Mesenteric fat pad (tissue), 1 donor: ENCODE measurements around the gene KCNA4. TPM values are rescaled to one million over a fixed set of nuclear protein-coding genes. Genes with fewer than 3 reads are reported as not detected.
"Not testable (repeated sequence)": the region's sequence is repeated elsewhere in the genome, so short reads cannot be mapped to it uniquely, and the experiment has no call there.

ENCODE experiments used
- DNase-seq: peaks from one replicate; pipeline ENCODE4 v3.0.0-alpha.2; 2020; ENCODE audit warnings: low spot score
- long read RNA-seq: library from polyadenylated mRNA; unstranded; transcript quantifications from one replicate; pipeline ENCODE4 v2.0.0, GENCODE V29; 2020
- total RNA-seq: library from RNA; stranded (reverse); fragmentation: NEBNext Ultra II Directional; extraction: Animal tissue kit (Norgen Biotek cat#: 25700); gene quantifications from one replicate; pipeline ENCODE4 v1.2.1, GENCODE V29; 2021
- donor health status: DM: yes; HTN: yes; CAD: no.

The KCNA4 gene
- total RNA-seq: 0.87 TPM
- long read RNA-seq: 0 reads

- DNase-seq: no peak
Measured at GRCh38 chr11:30016588-30017363, at the start of gene KCNA4. Gene KCNA4 (minus strand): TSS chr11:30017030. CDS start chr11:30012678, 4,352 bp downstream.

GRCh38 chr11:30062103-30062502 is 45.3 kb upstream of the KCNA4 start:
- no peak for DNase-seq

DNA sequence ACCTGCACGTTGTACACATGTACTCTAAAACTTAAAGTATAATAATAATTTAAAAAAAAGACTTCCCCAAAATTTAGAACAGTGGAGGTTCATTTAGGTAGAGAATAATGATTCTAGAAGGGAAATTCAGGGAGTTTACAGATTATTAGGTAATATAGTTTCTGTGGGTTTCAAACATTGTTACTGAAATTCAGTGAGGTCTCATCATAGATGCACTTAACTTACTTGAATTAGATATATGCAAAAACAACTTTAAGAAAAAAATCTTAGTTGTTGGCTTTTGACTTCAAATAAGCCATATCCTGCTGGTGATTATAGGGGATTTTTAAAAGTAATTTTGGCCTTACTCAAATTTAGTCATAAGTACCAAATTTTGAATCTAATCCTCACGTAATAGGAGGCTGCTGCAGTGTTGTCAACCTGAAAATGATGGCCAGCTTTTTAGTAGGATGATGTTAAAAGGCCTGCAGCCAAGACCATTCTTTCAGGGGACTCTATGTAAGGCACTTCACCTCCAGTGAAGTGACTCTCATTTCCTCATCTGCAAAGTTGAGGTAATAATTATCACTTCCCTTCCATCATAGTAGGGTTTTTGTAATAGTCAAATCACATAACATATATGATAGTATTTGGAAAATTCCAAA is 42.5 kb upstream of the KCNA4 start:
- no peak for DNase-seq

- no peak for DNase-seq
Measured at GRCh38 chr11:30049214-30049613, 32.4 kb upstream of the KCNA4 start.

GRCh38 chr11:30046578-30046945 is 29.7 kb upstream of the KCNA4 start:
- DNase-seq: no peak

DNA sequence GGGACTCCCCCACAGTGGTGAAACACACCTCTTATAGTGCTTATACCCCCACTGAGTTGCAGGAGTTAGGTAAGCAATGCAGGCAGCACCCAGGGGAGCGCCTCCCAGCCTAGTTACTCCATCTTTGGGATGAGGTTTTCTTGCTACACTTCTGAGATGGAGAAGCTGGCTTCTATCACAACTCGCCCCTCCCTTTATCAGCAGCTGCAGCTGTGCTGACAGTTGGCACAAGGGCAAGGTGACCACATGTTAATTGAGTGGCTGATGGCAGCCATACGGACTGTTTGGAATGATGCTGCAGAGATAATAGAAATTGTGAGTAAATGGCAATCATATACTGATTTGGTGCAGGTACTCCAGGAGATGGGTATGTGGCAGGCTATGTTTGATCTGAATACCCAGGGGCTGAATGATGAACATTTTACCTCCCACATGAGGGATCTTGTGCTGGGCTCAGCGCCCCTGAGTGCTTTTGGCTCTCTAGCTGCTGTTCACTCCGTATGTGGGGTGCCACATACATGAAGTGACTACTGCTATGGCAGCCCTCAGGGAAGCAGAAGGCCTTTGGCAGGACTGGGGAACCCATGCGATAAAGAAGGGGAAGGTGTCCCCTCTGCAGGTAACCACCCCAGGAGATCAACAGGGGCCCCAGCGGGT is 29.2 kb upstream of the KCNA4 start:
- DNase-seq: no peak

GRCh38 chr11:30045144-30045543 is 28.3 kb upstream of the KCNA4 start:
- DNase-seq: no peak

DNA sequence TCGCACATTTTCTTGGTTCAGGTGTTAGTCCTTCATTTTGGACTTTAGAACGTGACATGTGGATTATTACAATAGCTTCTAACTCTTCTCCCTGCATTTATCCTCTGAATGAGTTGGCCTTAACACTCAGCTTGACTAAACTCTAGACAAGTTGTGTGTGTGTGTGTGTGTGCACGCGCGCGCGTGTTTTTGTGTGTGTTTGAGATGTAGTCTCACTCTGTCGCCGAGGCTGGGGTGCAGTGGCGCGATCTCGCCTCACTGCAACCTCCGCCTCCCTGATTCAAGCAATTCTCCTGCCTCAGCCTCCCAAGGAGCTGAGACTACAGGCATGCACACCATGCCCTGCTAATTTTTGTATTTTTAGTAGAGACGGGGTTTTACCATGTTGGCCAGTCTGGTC is 24.3 kb upstream of the KCNA4 start:
- DNase-seq: no peak

DNA sequence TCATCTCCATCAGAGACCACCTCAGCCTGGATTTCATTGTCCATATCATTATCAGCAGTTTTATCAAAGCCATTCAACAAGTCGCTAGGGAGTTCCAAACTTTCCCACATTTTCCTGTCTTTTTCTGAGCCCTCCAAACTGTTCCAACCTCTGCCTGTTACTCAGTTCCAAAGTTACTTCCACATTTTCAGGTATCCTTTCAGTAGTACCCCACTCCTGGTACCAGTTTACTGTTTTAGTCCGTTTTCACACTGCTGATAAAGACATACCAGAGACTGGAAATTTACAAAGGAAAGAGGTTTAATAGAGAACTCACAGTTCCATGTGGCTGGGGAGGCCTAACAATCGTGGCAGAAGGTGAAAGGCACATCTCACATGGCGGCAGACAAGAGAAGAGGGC is 17.9 kb upstream of the KCNA4 start:
- DNase-seq: not testable (repeated sequence)

- not testable (repeated sequence) for DNase-seq
Measured at GRCh38 chr11:30034166-30034565, 17.3 kb upstream of the KCNA4 start.

GRCh38 chr11:30025396-30026139 is 8.7 kb upstream of the KCNA4 start:
- no peak for DNase-seq

- DNase-seq: no peak
Measured at GRCh38 chr11:30023074-30023473, 6.2 kb upstream of the KCNA4 start.

GRCh38 chr11:30019481-30019880 is 2.7 kb upstream of the KCNA4 start:
- no peak for DNase-seq

DNA sequence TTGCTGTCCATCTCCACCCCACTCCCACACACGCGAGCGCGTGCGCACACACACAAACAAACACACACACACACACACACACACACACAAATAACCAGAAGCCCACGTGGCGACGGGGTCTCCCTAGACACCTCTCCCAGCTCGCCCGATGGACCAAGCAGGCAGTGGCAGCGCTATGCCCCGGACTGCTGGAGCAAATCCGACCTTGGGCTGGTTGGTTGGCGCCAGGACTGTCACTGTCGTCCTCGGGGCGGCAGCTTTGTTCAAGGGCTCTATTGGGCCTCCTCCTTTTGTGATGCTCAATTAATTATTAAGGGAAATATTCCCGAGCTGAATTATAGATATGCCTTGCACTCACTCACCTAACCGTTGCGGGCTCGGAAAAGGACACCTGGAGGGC is 1.7 kb upstream of the KCNA4 start:
- DNase-seq: no peak

GRCh38 chr11:30017445-30017895 is 640 bp upstream of the KCNA4 start:
- DNase-seq: no peak

DNA sequence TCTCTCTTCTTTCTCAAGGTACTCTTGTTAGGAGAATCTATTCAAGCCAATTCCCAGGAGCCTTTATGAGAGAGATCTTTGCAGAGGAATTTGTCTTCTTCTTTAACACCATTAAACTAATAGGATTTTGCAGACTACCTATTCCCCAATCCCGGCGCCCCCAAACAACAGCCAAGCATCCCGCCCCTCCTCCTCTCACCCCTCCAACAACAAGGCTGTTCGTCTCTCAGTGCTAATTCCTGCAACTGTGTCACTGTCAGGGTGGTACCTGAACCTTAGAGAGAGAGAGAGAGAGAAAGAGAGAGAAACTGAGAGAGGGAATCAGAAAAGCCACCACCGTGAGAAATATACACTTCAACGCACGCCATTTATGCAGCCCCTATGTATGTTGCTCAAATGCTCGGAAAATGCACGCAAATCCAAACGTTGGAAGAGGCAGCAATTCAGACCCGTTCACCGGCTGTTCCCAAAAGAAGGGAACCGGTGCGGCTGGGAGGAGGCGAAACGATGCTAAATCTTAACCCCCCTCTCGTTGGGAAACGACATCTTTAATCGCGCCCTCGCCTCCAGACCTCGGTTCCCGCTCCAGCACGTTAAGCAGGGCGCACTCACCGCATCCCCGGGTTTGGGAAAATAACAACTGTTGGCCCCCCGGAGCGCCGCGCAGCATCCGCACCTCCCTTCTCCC is 961 bp downstream of the KCNA4 start:
- no peak for DNase-seq

- no peak for DNase-seq
Measured at GRCh38 chr11:30012346-30012745, 4.5 kb downstream of the KCNA4 start.

- no peak for DNase-seq
Measured at GRCh38 chr11:30009060-30009459, 7.8 kb downstream of the KCNA4 start.

GRCh38 chr11:30006876-30007275 is 10.0 kb downstream of the KCNA4 start:
- no peak for DNase-seq

DNA sequence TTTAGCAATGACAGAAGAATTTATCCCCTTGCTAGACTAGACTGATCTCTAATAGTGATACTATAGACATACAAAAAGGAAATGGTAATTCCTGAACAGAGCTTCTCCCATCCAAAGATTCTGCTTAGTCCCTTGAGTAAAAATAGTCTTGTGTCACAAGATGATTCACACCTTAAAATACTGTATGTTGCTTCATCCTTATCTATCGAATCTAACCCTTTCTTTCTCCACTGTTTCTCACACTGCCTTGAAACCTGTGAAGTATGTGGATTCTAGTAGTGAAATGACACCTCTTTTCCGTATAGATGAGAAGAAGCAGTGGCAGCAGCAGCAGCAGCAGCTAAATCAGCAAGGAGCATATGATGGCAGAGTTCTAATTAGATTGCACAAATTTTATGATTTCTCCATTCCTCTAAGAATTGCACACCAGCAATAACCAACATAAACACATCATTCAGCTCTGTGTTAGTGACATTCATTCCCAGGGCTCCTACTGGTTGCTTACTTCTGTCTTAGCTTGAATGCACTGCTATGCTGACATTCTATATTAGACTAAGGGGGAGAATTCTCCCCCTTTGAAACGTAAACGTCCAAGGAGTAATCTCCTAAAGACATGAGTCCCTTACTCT is 14.6 kb downstream of the KCNA4 start:
- DNase-seq: no peak
